Vagina (tissue), 2 donors: ENCODE measurements around the gene MDFIC.

Experiments used
- POLR2A ChIP-seq, 2 donors: fragments of 450-650 bp; IDR thresholded peaks; one replicate each; pipeline ENCODE4 v1.6.1; 2017; ENCODE audit warnings: antibody characterized with exemption in 2 of 2, mild to moderate bottlenecking in 2 of 2, moderate library complexity in 2 of 2
- POLR2AphosphoS5 ChIP-seq, 2 donors: sonication (generic); formaldehyde crosslinking; IDR thresholded peaks; one replicate each; pipeline ENCODE4 v1.9.0; 2017; ENCODE audit warnings: antibody characterized with exemption in 2 of 2, mild to moderate bottlenecking in 2 of 2, low read depth in 1 of 2; ENCODE audit not compliant: insufficient read depth in 1 of 2
- TF ChIP-seq, protein P1 (sequence below), 3 experiments: fragments of 450-650 bp in 2 of 3; fragments of 200-600 bp in 1 of 3; sonication (generic) in 1 of 3; IDR thresholded peaks; one replicate each; pipeline ENCODE4 v1.5.1; 2017 to 2019; ENCODE audit warnings: antibody characterized with exemption in 3 of 3, mild to moderate bottlenecking in 2 of 3, moderate library complexity in 2 of 3

DNA sequence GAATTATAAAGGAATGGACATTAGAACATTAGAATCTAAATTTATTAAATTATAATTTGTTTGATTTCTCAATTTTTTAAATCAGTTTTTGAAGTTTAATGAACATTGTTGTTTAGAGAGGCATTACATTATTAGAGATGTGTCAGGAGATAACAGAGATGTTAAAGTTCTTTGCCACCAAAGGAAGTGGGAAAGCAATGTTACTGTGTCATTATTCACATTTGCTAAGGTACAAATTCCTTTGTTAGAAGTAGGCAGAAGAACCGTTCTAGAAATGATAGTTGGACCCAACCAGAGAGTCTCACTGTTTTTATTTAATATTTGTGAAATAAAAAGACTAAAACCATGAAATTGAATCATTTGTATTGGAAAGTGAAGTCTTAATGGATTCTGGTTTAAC lies 92.9 kb downstream of the MDFIC start:
- TF ChIP-seq, protein P1, sequence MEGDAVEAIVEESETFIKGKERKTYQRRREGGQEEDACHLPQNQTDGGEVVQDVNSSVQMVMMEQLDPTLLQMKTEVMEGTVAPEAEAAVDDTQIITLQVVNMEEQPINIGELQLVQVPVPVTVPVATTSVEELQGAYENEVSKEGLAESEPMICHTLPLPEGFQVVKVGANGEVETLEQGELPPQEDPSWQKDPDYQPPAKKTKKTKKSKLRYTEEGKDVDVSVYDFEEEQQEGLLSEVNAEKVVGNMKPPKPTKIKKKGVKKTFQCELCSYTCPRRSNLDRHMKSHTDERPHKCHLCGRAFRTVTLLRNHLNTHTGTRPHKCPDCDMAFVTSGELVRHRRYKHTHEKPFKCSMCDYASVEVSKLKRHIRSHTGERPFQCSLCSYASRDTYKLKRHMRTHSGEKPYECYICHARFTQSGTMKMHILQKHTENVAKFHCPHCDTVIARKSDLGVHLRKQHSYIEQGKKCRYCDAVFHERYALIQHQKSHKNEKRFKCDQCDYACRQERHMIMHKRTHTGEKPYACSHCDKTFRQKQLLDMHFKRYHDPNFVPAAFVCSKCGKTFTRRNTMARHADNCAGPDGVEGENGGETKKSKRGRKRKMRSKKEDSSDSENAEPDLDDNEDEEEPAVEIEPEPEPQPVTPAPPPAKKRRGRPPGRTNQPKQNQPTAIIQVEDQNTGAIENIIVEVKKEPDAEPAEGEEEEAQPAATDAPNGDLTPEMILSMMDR (IDR thresholded peaks at IDR 0.05), result no peak
- TF ChIP-seq POLR2AphosphoS5 (IDR thresholded peaks at IDR 0.05; ENCODE audit: insufficient read depth in 1 of 2, low read depth in 1 of 2) (no peak), POLR2A (IDR thresholded peaks at IDR 0.05) (no peak)
